HepG2 (cell line): ENCODE data around the gene NEIL1. TPM values are rescaled to one million over a fixed set of nuclear protein-coding genes. Genes with fewer than 3 reads are reported as not detected.
A peak's percentile ranks its signal among the peaks of the same experiment; 100 is the strongest.

ENCODE experiments used
- AKAP8 ChIP-seq: sonication (generic); formaldehyde crosslinking; IDR thresholded peaks from 2 replicates; pipeline ENCODE4 v1.5.1; 2020; ENCODE audit warnings: mild to moderate bottlenecking, missing genetic modification reagents
- CEBPG ChIP-seq: IDR thresholded peaks from 2 replicates; pipeline ENCODE4 v1.6.1; 2016
- DMAP1 ChIP-seq: IDR thresholded peaks from 2 replicates; pipeline ENCODE4 v1.6.1; 2016
- ERF ChIP-seq: IDR thresholded peaks from 2 replicates; pipeline ENCODE4 v1.6.1; 2018; ENCODE audit warnings: missing biosample characterization, missing genetic modification reagents
- FLYWCH1 ChIP-seq: sonication (generic); formaldehyde crosslinking; IDR thresholded peaks from 2 replicates; pipeline ENCODE4 v1.8.1; 2023; ENCODE audit warnings: mild to moderate bottlenecking, missing genetic modification reagents
- MATR3 ChIP-seq: sonication (generic); formaldehyde crosslinking; IDR thresholded peaks from 2 replicates; pipeline ENCODE4 v1.4.0; 2020; ENCODE audit warnings: missing genetic modification reagents
- MIER3 ChIP-seq: IDR thresholded peaks from 2 replicates; pipeline ENCODE4 v1.6.1; 2016; ENCODE audit warnings: missing compliant biosample characterization, borderline replicate concordance
- MTF2 ChIP-seq: sonication (generic); formaldehyde crosslinking; IDR thresholded peaks from 2 replicates; pipeline ENCODE4 v1.5.0; 2020; ENCODE audit warnings: missing genetic modification reagents, borderline replicate concordance
- NKX3-1 ChIP-seq: sonication (generic); formaldehyde crosslinking; IDR thresholded peaks from 2 replicates; pipeline ENCODE4 v1.5.0; 2020; ENCODE audit warnings: missing genetic modification reagents
- RBAK ChIP-seq: sonication (generic); formaldehyde crosslinking; IDR thresholded peaks from 2 replicates; pipeline ENCODE4 v1.5.1; 2020; ENCODE audit warnings: mild to moderate bottlenecking, missing genetic modification reagents
- RBM39 ChIP-seq: fragments of 200-400 bp; formaldehyde crosslinking; IDR thresholded peaks from one replicate; pipeline ENCODE4 v1.6.1; 2018; ENCODE audit warnings: antibody characterized with exemption, mild to moderate bottlenecking, low read depth, low read length; ENCODE audit not compliant: poor library complexity, severe bottlenecking
- SMAD3 ChIP-seq: sonication (generic); formaldehyde crosslinking; IDR thresholded peaks from 2 replicates; pipeline ENCODE4 v1.4.0; 2020; ENCODE audit warnings: missing genetic modification reagents
- SMAD9 ChIP-seq: sonication (generic); formaldehyde crosslinking; IDR thresholded peaks from 2 replicates; pipeline ENCODE4 v1.5.1; 2020; ENCODE audit warnings: mild to moderate bottlenecking, missing genetic modification reagents
- SMC3 ChIP-seq: IDR thresholded peaks from 2 replicates; pipeline ENCODE4 v1.6.1; 2011; ENCODE audit warnings: low read length, improper control_type of control experiment
- SNRNP70 ChIP-seq: fragments of 200-400 bp; formaldehyde crosslinking; IDR thresholded peaks from 2 replicates; pipeline ENCODE4 v1.6.1; 2017; ENCODE audit warnings: mild to moderate bottlenecking, low read depth, low read length, moderate library complexity
- STAT5B ChIP-seq: sonication (generic); formaldehyde crosslinking; IDR thresholded peaks from 2 replicates; pipeline ENCODE4 v1.4.0; 2020; ENCODE audit warnings: missing genetic modification reagents
- TFAP4 ChIP-seq: sonication (generic); IDR thresholded peaks from 2 replicates; pipeline ENCODE4 v1.6.1; 2016; ENCODE audit warnings: low read depth, borderline replicate concordance
- ZBTB2 ChIP-seq: sonication (generic); formaldehyde crosslinking; IDR thresholded peaks from 2 replicates; pipeline ENCODE4 v1.8.0; 2022; ENCODE audit warnings: low read depth, missing genetic modification reagents
- ZFAT ChIP-seq: sonication (generic); formaldehyde crosslinking; conservative IDR thresholded peaks from 2 replicates; pipeline ENCODE4 v1.8.1; 2023; ENCODE audit warnings: missing genetic modification reagents, inconsistent platforms
- ZNF18 ChIP-seq: sonication (generic); formaldehyde crosslinking; IDR thresholded peaks from 2 replicates; pipeline ENCODE4 v1.8.0; 2022; ENCODE audit warnings: mild to moderate bottlenecking, missing genetic modification reagents; ENCODE audit not compliant: insufficient replicate concordance
- ZNF292 ChIP-seq: sonication (generic); formaldehyde crosslinking; IDR thresholded peaks from 2 replicates; pipeline ENCODE4 v1.8.1; 2022; ENCODE audit warnings: mild to moderate bottlenecking, low read depth, missing genetic modification reagents, borderline replicate concordance
- ZNF34 ChIP-seq: sonication (generic); formaldehyde crosslinking; IDR thresholded peaks from 2 replicates; pipeline ENCODE4 v1.4.0; 2020; ENCODE audit warnings: mild to moderate bottlenecking, missing genetic modification reagents, borderline replicate concordance
- ZNF44 ChIP-seq: sonication (generic); formaldehyde crosslinking; IDR thresholded peaks from 2 replicates; pipeline ENCODE4 v1.5.1; 2020; ENCODE audit warnings: mild to moderate bottlenecking, missing genetic modification reagents
- ZNF567 ChIP-seq: sonication (generic); formaldehyde crosslinking; IDR thresholded peaks from 2 replicates; pipeline ENCODE4 v1.8.1; 2023; ENCODE audit warnings: mild to moderate bottlenecking, missing genetic modification reagents, borderline replicate concordance
- ZNF710 ChIP-seq: sonication (generic); formaldehyde crosslinking; IDR thresholded peaks from 2 replicates; pipeline ENCODE4 v1.5.0; 2020; ENCODE audit warnings: mild to moderate bottlenecking, missing genetic modification reagents, borderline replicate concordance
- ZNF737 ChIP-seq: sonication (generic); formaldehyde crosslinking; IDR thresholded peaks from 2 replicates; pipeline ENCODE4 v1.5.0; 2020; ENCODE audit warnings: missing genetic modification reagents, mild to moderate bottlenecking, borderline replicate concordance
- ZNF879 ChIP-seq: sonication (generic); formaldehyde crosslinking; IDR thresholded peaks from 2 replicates; pipeline ENCODE4 v1.8.1; 2023; ENCODE audit warnings: missing genetic modification reagents
- ZNF891 ChIP-seq: sonication (generic); formaldehyde crosslinking; IDR thresholded peaks from 2 replicates; pipeline ENCODE4 v1.5.0; 2020; ENCODE audit warnings: mild to moderate bottlenecking, missing genetic modification reagents
- polyA plus RNA-seq, 8 experiments: library from polyadenylated mRNA; depleted of rRNA in 3 of 8; stranded (reverse) in 7 of 8; unstranded in 1 of 8; fragments of >200 nt; fragmentation: Illumina TruSeq in 4 of 8; extraction: Trizol in 4 of 8; gene quantifications; 2 replicates each; pipeline versions ENCODE4 v1.2.1 to v1.2.3, GENCODE V29; 2011 to 2016; ENCODE audit warnings: low read depth in 4 of 8, missing spikeins in 1 of 8, mixed read lengths in 1 of 8; ENCODE audit not compliant: insufficient read depth in 1 of 8
- total RNA-seq, 5 experiments: library from RNA; depleted of rRNA; stranded (reverse); fragments of >200 nt; fragmentation: Illumina TruSeq; extraction: Trizol; gene quantifications; 2 replicates each; pipeline ENCODE4 v1.2.3, GENCODE V29; 2016; ENCODE audit warnings: low read depth in 1 of 5

The NEIL1 gene
- total and polyA plus RNA-seq, 2 of the 13 experiments (the other 11 are each of a cell fraction or from before 2014, with no cell fraction given), result 10.4 to 15.5 TPM

GRCh38 chr15:75307778-75308390 is 39.0 kb upstream of the NEIL1 start (continued):
- TF ChIP-seq ZBTB2 (CRISPR knock-in tag) (no peak), ZNF34 (CRISPR knock-in tag) (no peak), ZNF18 (no peak), FLYWCH1 (CRISPR knock-in tag) (no peak), TFAP4 (peak; percentile 69; the same call in 1 of the 2 replicates), ZFAT (CRISPR knock-in tag) (no peak), AKAP8 (CRISPR knock-in tag) (no peak), ZNF737 (CRISPR knock-in tag) (no peak), MTF2 (CRISPR knock-in tag) (no peak), MATR3 (no peak), STAT5B (CRISPR knock-in tag) (no peak), ZNF292 (CRISPR knock-in tag) (no peak), NKX3-1 (CRISPR knock-in tag) (no peak), RBM39 (no peak), ZNF891 (CRISPR knock-in tag) (no peak), SMAD3 (CRISPR knock-in tag) (no peak), SMC3 (peak; percentile 36; the same call in 1 of the 2 replicates), ZNF710 (CRISPR knock-in tag) (no peak), SMAD9 (CRISPR knock-in tag) (no peak), ERF (CRISPR knock-in tag) (no peak), ZNF879 (CRISPR knock-in tag) (no peak), MIER3 (CRISPR knock-in tag) (no peak), DMAP1 (CRISPR knock-in tag) (no peak), ZNF567 (CRISPR knock-in tag) (no peak), CEBPG (CRISPR knock-in tag) (no peak), ZNF44 (CRISPR knock-in tag) (no peak), RBAK (CRISPR knock-in tag) (no peak), SNRNP70 (no peak)
